Hematopoietic multipotent progenitor cell treated with erythropoietin and hydrocortisone succinate and interleukin-3 and kit ligand, for 4 days (in vitro differentiated cells): ENCODE data around the gene ZBTB3.
"Not testable (repeated sequence)": the region's sequence is repeated elsewhere in the genome, so short reads cannot be mapped to it uniquely, and the experiment has no call there.

Experiments
- DNase-seq: peaks from one replicate; pipeline ENCODE4 v3.0.0-alpha.2; 2015

Gene ZBTB3

GRCh38 chr11:62755086-62755615 is 1.2 kb upstream of the ZBTB3 start:
- no peak for DNase-seq

GRCh38 chr11:62752994-62753735 is 795 bp downstream of the ZBTB3 start:
- DNase-seq: no peak

- no peak for DNase-seq
Measured at GRCh38 chr11:62752177-62752785, 1.7 kb downstream of the ZBTB3 start.

DNA sequence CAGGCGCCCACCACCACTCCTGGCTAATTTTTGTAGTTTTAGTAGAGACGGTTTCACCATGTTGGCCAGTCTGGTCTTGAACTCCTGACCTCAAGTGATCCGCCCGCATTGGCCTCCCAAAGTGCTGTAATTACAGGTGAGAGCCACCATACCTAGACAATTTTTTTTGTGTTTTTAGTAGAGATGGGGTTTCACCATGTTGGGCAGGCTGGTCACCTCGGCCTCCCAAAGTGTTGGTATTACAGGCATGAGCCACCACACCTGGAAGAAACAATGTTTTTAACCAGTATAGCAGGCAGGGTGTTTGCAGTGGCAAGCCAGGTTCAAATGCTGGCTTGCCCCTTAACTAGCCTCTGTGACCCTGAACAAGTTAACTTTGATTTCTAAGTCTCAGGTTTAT is 4.0 kb downstream of the ZBTB3 start:
- not testable (repeated sequence) for DNase-seq

DNA sequence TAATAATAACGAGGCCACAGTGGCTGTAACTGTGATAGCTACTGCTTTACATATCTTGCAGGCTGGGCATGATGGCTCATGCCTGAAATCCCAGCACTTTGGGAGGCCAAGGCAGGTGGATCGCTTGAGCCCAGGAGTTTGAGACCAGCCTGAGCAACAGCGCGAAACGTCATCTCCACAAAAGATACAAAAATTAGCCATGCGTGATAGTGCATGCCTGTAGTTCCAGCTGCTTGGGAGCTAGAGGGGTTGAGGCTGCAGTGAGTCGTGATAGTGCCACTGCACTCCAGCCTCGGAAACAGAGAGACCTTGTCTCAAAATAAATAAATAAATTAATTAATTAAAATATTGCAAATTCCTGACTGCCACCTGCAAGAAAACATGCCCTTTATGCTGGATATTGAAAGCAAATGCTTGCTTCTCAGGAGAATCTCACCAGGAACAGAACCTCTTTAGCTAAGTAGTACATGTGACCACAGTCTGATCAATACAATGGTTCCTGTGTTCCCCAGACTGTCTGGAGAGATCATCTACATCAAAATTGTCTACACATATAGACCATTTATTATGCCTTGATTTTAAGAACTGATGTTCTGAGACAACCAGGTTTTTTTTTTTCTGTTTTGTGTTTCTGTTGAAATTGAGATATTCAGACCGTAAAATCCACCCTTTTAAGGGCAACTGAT is 6.3 kb downstream of the ZBTB3 start:
- no peak for DNase-seq

DNA sequence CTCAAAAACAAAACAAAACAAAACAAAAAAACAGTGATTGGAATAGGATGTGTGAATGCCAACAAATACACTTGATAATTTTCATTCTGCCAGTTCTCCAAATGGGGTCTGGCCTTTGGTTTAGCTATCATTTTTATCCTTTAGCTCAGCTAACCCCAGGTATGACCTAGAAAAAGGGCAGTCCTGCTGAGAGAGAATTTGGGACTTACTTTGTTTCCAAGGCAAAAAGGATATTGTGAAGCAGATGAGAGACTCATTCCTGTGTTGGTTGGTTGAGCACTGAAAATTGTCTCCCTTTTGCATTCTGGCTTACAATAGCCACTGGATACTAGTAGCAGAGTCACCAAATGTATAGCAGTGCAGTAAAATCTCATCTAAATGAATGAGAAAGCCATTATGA is 16.8 kb downstream of the ZBTB3 start:
- DNase-seq: no peak

GRCh38 chr11:62732830-62733229 is 21.1 kb downstream of the ZBTB3 start:
- peak; percentile 81 for DNase-seq

GRCh38 chr11:62730076-62730475 is 23.9 kb downstream of the ZBTB3 start:
- not testable (repeated sequence) for DNase-seq

GRCh38 chr11:62728171-62728988 is 25.6 kb downstream of the ZBTB3 start, which contains the start of gene TTC9C:
Gene TTC9C, plus strand, starts transcription at chr11:62728486. Its CDS starts 363 bp downstream, at chr11:62728849.
- peak; percentile 97 for DNase-seq

- DNase-seq: peak; percentile 99
Measured at GRCh38 chr11:62727872-62728170, 26.1 kb downstream of the ZBTB3 start.

- DNase-seq: peak; percentile 100
Measured at GRCh38 chr11:62727165-62727871, 26.6 kb downstream of the ZBTB3 start, which contains the start of gene HNRNPUL2. Gene HNRNPUL2, minus strand, starts transcription at chr11:62727457. Its CDS starts 301 bp downstream, at chr11:62727156.

DNA sequence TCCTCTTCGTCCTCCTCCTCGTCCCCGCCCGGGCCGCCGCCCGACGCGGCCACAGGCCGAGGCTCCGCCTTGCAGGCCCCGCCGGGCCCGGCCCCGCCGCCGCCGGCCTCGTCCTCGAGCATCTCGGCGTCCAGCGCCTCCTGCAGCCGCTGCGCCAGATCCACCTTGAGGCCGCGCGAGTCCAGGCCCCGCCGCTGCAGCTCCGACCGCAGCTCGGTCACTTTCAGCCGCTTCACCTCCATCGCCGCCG is 27.1 kb downstream of the ZBTB3 start:
- no peak for DNase-seq

- DNase-seq: peak; percentile 29
Measured at GRCh38 chr11:62726156-62726914, 27.6 kb downstream of the ZBTB3 start.

DNA sequence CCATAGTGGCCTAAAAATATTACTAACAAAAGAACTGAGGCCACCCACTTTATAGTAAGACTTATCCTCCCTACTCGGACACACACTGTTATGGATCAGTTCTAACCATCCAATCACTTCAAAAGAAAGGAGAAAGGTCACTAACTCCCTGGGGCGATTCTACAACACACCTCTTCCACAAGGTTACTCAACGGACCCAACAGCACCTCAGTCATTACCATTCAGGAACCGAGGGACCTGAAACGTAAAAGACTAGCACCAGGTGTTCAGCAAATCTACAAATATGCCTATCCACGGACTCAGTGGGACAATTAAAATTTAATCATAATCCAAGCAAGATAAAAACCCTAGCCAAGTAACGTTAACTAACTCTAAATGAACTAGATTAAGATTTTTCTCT is 28.3 kb downstream of the ZBTB3 start:
- no peak for DNase-seq

DNA sequence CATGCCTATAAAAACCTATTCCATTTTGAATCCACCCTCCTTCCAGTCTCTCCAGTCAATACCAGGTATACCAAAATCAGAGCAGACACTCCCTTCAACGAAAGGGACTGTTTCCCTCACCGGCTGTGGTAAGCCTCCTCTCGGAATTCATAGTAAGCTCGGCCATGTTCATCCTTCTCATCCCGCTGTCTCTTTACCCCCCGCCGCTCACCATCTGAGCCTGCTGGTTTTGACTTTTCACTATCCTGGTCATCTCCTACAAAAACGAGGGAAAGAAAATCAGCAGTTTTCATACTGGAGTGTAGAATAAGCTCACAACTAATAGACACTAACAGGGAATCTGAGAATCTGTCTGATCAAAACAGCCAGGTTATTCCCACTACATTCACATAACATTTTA is 29.8 kb downstream of the ZBTB3 start:
- no peak for DNase-seq

DNA sequence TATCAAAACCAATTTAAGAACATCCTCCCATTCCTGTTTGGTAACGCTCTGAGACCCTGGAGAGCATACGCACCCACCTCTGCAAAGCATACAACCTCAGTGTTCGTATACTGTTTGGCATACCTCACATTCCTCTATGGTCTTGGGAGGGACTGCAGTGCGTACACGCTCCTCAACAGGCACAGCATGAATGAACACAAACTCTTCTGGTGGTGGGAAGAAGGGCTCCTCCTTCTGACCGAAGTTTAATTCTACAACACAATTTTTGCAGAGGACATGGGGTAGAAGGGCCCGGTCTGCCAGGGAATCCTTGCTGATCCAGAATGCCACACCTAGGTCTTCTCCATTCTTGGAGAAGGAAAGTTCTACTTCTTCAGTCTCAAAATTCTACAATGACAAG is 32.0 kb downstream of the ZBTB3 start:
- peak; percentile 56 for DNase-seq

GRCh38 chr11:62719302-62719978 is 34.5 kb downstream of the ZBTB3 start:
- DNase-seq: no peak

- DNase-seq: no peak
Measured at GRCh38 chr11:62716816-62717215, 37.1 kb downstream of the ZBTB3 start.

DNA sequence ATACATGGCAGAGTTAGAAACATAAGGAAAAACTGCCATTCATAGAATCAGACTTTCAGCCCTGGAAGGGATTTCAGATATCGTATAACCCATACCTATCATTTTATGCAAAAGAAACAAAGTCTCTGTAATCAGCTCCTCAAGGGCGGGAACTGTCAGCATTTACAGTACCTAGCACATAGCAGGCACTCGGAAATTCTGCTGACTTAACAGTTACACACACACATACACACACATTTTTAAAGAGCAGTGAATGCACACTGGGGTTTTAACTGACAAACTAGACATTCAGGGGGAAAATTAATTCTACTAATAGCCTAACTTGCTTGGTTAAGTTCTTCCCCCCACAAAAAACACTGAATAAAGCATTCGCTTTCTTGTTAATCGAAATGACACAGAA is 37.8 kb downstream of the ZBTB3 start:
- DNase-seq: no peak

DNA sequence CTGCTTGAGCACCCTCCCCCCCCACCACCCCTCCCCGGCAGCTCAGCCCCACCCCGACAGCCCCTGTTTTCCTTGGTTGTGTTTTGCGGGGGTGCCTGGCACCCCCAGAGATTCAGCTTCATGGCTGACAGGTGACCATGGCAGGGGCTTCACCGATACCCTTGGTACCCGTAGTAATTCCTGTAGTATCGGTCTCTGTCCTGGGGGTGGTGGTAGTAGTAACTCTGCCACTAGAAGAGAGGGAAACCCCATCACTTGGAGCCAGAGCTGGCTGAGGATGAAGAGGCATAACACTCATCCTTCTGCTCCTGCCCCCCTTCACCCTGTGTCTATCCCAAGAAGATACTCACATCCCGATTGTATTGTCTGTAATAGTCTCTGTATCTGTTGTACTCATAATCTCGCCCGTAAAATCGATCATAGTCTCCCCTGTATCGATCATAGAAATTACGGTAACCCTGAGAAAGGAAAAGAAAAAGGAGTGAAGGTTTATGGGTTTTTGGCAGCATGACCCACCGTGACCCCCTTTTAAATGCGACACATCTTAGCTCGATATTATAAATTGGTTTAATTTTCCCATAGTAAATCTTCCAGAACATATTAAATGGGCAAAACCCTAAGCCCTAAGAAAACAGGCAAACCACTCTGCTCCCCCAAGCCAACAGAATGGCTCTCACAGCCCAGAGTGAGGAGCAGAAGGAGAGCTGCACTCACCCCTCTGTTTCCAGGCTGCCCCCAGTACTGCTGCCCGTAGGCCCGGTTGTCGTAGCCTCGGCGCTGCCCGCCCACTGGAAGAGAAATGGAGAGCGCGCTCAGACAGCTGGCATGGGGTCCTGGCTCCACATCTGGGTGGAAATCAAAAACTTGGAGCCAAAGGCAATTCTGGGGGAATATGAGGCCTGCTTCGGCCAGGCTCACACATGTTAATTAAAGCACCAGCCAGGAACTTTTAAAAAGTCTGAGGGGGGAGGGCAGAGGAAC is 38.5 kb downstream of the ZBTB3 start:
- DNase-seq: no peak
